ENCODE measurements around the gene DPF3.

DPF3 gene

GRCh38 chr14:72634691-72635616 is 258.9 kb downstream of the DPF3 start:
- FAIRE-seq = peak; percentile 62

GRCh38 chr14:72633551-72633950 is 260.4 kb downstream of the DPF3 start:
- DNase-seq (ENCODE audit: extremely low spot score, insufficient read length, low read depth) (no peak), FAIRE-seq (no peak)

More at GRCh38 chr14:72634691-72635616, 258.9 kb downstream of the DPF3 start:
- no peak for DNase-seq (ENCODE audit: extremely low spot score, insufficient read length, low read depth)

GRCh38 chr14:72632727-72633126 is 261.2 kb downstream of the DPF3 start:
- no peak for DNase-seq (ENCODE audit: extremely low spot score, insufficient read length, low read depth)
- FAIRE-seq = no peak

- FAIRE-seq = no peak
- DNase-seq (ENCODE audit: extremely low spot score, insufficient read length, low read depth) = no peak
These were observed 262.5 kb downstream of the DPF3 start for GRCh38 chr14:72631401-72631800.

- DNase-seq (ENCODE audit: extremely low spot score, insufficient read length, low read depth) = no peak
- FAIRE-seq = no peak
These were observed 263.5 kb downstream of the DPF3 start for GRCh38 chr14:72630374-72630773.

- no peak for FAIRE-seq
- no peak for DNase-seq (ENCODE audit: extremely low spot score, insufficient read length, low read depth)
These were observed 264.4 kb downstream of the DPF3 start for GRCh38 chr14:72629534-72629933.

GRCh38 chr14:72625689-72626088 is 268.2 kb downstream of the DPF3 start:
- DNase-seq (ENCODE audit: extremely low spot score, insufficient read length, low read depth) (no peak), FAIRE-seq (peak; percentile 31)

- no peak for DNase-seq (ENCODE audit: extremely low spot score, insufficient read length, low read depth)
- no peak for FAIRE-seq
These were observed 272.4 kb downstream of the DPF3 start for GRCh38 chr14:72621387-72622065.

GRCh38 chr14:72619881-72620280 is 274.0 kb downstream of the DPF3 start:
- FAIRE-seq = no peak

GRCh38 chr14:72619111-72619571 is 274.8 kb downstream of the DPF3 start:
- FAIRE-seq = no peak
- no peak for DNase-seq (ENCODE audit: extremely low spot score, insufficient read length, low read depth)

More at GRCh38 chr14:72619881-72620280, 274.0 kb downstream of the DPF3 start:
- DNase-seq (ENCODE audit: extremely low spot score, insufficient read length, low read depth) = no peak

GRCh38 chr14:72618424-72618823 is 275.5 kb downstream of the DPF3 start:
- DNase-seq (ENCODE audit: extremely low spot score, insufficient read length, low read depth) = no peak
- no peak for FAIRE-seq

- FAIRE-seq (no peak), DNase-seq (ENCODE audit: extremely low spot score, insufficient read length, low read depth) (no peak)
These were observed 276.4 kb downstream of the DPF3 start for GRCh38 chr14:72617391-72618031.

GRCh38 chr14:72616811-72617210 is 277.1 kb downstream of the DPF3 start:
- no peak for DNase-seq (ENCODE audit: extremely low spot score, insufficient read length, low read depth)
- no peak for FAIRE-seq

GRCh38 chr14:72616294-72616693 is 277.6 kb downstream of the DPF3 start:
- DNase-seq (ENCODE audit: extremely low spot score, insufficient read length, low read depth) = no peak
- FAIRE-seq = no peak

GRCh38 chr14:72615451-72616121 is 278.3 kb downstream of the DPF3 start:
- DNase-seq (ENCODE audit: extremely low spot score, insufficient read length, low read depth) = no peak
- no peak for FAIRE-seq

- FAIRE-seq = no peak
- DNase-seq (ENCODE audit: extremely low spot score, insufficient read length, low read depth) = no peak
These were observed 278.9 kb downstream of the DPF3 start for GRCh38 chr14:72614891-72615415.

GRCh38 chr14:72614365-72614764 is 279.5 kb downstream of the DPF3 start:
- FAIRE-seq (no peak), DNase-seq (ENCODE audit: extremely low spot score, insufficient read length, low read depth) (no peak)

GRCh38 chr14:72613975-72614319 is 280.0 kb downstream of the DPF3 start:
- no peak for DNase-seq (ENCODE audit: extremely low spot score, insufficient read length, low read depth)
- FAIRE-seq = no peak

GRCh38 chr14:72613231-72613974 is 280.5 kb downstream of the DPF3 start:
- DNase-seq (ENCODE audit: extremely low spot score, insufficient read length, low read depth) (no peak), FAIRE-seq (no peak)
